GM21528 (cell line): Measurements from ENCODE around the gene TIMP1.
"Not testable (repeated sequence)": the region's sequence is repeated elsewhere in the genome, so short reads cannot be mapped to it uniquely, and the experiment has no call there.

ENCODE experiments used
- ATAC-seq: cut with Tn5 transposase; IDR thresholded peaks from one replicate; pipeline ENCODE4 v1.9.1; 2021; ENCODE audit warnings: mild to moderate bottlenecking, moderate library complexity; ENCODE audit not compliant: unreplicated experiment, low FRiP score

Gene TIMP1

DNA sequence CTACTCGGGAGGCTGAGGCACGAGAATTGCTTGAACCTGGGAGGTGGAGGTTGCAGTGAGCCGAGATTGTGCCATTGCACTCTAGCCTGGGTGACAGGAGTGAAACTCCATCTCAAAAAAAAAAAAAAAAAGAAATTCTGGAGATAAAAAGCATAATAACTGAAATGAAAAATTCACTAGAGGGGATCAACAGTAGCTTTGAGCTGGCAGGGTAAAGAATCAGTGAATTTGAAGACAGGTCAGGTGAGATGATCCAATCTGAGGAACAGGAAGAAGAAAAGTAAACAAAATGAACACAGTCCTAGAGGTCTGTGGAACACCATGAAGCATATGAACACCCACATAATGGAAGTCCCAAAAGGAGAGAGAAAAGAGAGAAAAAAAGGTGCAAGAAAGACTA lies 15.0 kb downstream of the TIMP1 start:
- no peak for ATAC-seq

DNA sequence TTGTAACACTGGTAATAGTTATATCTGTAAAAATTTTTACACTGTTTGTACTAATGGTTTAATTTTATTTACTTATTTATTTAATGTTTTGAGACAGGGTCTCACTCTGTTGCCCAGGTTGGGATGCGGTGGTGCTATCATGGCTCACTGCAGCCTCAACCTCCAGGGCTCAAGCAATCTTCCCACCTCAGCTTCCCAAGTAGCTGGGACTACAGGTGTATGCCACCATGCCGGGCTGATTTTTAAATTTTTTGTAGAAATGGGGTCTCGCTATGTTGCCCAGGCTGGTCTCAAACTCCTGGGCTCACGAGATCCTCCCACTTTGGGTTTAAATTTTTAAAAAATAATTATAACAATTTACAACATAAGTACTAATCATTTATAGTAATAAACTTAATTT lies 20.9 kb downstream of the TIMP1 start:
- ATAC-seq = not testable (repeated sequence)

DNA sequence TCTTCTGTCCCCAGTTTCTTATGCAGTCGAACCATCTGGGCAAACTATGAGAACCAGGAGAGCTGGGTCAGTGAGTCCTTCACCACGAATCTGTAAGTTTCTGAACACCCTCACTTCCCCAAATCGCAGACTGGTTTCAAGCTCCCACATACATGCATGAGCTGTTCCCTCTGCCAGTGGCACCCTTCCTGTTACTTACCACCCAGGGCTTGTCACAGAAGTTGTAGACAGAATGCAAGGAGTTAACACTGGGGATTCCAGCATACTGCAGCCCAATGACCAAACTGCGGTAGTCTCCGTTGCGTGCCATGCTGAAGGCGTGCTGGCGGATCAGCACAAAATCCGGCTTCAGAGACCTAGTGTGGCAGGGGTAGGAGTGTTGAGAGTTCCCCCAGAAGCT lies 22.8 kb downstream of the TIMP1 start:
- ATAC-seq = no peak

- ATAC-seq = no peak
Measured at GRCh38 chrX:47607091-47607490, 24.9 kb downstream of the TIMP1 start.

GRCh38 chrX:47608130-47608810 lies 26.0 kb downstream of the TIMP1 start:
- no peak for ATAC-seq

DNA sequence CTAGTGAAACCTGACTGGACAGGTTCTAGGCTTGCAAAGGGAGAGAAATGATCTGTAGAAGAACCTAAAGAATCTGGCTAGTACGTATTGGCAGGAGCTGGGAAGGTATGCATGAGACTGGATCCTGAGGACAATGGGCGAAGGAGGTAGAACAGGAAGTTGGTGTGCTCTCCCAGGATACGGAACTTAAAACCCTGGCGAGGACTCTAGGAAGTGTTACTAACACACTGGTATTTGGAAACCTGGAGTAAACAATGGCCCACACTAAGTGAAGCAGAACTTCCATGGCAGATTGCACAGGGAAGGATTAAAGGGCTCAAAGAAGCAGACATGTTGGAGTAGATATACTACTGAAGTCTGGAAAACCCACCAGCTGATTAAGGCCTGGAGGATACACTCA lies 28.3 kb downstream of the TIMP1 start:
- ATAC-seq = no peak

- no peak for ATAC-seq
Measured at GRCh38 chrX:47611489-47611888, 29.3 kb downstream of the TIMP1 start.

GRCh38 chrX:47611926-47612325 lies 29.7 kb downstream of the TIMP1 start:
- no peak for ATAC-seq

DNA sequence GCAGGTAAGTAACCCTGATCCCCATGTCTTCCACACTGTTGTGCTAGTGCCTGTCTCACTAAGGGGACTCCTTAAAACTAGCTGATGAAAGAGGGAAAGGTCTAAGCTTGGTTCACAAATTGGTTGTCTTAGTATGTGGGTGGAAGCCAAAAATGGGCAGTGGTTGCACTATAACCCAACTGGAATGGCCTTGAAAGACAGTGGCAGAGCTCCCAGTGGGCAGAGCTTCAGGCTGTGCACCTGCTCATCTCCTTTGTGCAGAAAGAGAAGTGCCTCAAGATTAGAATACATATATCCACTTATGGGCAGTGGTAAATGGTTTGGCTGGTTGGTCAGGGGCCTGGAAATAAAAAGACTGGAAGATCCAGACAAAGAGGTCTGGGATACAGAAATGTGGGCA lies 30.2 kb downstream of the TIMP1 start:
- no peak for ATAC-seq

- ATAC-seq = no peak
Measured at GRCh38 chrX:47613082-47613481, 30.8 kb downstream of the TIMP1 start.

DNA sequence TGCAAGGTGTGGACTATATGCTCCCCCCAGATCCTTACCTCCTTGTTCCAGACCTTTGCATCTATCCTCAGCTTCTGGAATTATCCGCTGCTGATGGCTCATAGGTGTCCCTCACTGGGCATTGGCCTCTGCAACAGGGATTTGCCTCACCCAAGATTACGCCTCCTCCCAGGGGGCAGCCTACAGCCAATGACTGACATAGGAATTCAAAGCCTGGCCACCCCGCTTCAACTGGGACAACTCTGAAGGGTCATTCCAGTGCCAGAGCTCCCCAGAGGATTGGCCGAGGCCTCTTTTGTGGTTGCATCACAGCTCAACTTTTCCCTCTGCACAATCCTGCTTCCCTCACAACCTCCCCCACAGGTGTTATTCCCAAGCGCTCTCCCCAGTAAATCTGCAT lies 32.4 kb downstream of the TIMP1 start:
- no peak for ATAC-seq

DNA sequence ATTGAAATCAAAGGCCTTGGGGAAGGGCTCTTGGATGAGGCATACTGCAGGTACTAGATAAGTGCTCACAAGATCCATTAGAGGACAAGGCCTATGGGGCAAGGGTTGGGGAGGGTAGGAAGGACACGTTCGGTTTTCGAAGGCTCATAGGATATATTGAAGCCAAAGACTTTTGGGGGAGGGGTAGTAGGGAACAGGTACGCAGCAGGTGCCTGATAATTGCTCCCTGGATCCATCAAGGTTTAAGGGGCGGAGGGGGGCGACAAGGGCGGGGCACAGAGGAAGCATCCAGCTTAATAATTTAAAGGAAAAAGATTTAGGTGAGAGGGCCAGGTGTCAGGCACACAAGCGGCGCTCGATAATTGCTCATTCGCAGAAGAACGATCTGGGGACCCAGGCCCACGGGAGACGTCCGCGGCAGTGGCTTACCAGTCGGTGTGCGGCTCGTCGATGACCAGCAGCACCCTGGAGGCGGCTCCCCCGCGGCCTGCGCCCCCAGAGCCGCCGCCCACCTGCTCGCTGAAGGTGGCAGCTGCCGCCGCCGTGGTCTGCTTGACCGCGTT lies 36.8 kb downstream of the TIMP1 start:
- ATAC-seq = no peak

- no peak for ATAC-seq
Measured at GRCh38 chrX:47619486-47620302, 37.5 kb downstream of the TIMP1 start, which contains the start of gene SYN1. TSS of gene SYN1 (minus strand) at chrX:47619857. CDS start at chrX:47619728, 129 bp downstream.

DNA sequence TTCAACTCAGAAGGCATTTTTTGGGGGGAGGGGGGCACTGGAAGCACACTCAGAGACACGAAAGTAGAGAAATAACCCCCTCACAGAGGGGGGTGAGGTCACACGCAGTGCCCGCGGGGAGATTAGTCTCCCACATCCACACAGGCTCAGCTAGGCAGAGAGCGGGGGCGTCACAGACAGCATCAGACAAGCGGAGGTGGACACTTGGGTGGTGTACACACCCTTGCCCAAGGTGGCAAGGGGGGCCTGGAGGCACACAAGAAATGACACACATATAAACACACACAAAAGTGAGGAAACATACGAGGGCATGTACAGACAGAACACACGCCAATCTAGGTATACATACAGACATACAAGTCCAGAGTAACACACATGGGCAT lies 38.1 kb downstream of the TIMP1 start:
- ATAC-seq = no peak

DNA sequence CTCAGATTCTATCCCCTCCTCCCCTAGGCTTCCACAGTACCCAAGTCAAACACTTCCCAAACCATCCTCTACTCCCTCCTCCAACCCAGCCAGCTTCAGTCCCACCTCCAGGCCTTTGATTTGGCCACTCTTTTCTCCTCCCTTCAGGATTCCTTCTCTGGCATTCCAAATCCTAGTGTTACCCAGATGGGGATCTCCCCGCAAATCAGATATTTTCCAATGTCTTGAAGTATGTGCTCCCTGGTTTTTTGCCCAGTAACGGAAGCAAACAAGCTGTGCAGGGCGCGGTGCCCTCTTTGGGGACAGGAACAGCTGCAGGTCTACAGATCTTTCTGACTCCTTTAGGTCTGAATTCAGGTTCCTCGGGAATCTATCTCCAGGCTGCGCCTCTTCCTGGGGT lies 39.6 kb downstream of the TIMP1 start:
- ATAC-seq = no peak

GRCh38 chrX:47623540-47624027 lies 41.3 kb downstream of the TIMP1 start:
- no peak for ATAC-seq

GRCh38 chrX:47625365-47625764 lies 43.1 kb downstream of the TIMP1 start:
- no peak for ATAC-seq

- ATAC-seq = no peak
Measured at GRCh38 chrX:47628982-47629381, 46.7 kb downstream of the TIMP1 start.

DNA sequence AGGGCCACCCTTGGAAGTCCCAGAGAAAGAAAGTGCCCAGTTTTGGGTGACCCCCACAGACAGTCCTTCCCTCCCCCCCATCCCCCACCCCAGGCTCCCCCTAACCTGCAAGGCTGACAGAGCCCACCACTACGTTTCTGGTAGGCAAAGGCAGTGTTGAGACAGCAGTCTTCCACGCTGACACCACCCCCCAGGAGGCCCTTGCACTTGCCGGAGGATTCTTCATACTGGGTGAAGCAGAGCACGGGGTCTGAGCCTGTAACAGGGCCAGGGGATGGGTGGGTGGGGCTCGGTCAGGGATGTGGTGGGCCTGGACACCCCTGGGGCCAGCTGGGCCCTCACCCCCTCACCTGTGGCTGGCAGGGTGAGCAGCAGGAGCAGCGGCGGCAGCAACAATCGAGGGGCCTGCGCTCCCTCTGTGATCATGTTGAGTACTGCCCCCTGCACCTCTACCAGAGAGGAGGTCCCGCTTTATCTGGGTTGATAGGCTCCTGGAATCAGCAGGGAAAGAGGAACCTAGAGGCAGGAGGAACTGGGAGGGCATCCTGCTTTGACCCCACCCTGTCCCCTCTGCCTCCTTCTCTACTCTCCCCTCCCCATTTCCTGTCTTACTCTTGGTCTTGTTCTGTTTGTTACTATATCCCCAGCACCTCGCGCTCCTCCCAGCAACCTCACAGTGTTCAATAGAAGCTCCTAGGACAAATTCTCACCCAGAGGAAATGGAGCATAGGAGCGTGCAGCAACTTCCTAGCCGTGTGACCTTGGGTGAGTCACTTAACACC lies 47.4 kb downstream of the TIMP1 start, which contains the start of gene CFP:
TSS of gene CFP (minus strand) at position 512 of the 782 bp plus-strand sequence. CDS start at position 426, 86 bp downstream.
- ATAC-seq = no peak

GRCh38 chrX:47631676-47632075 lies 49.4 kb downstream of the TIMP1 start:
- no peak for ATAC-seq

- ATAC-seq = no peak
Measured at GRCh38 chrX:47632666-47633065, 50.4 kb downstream of the TIMP1 start.
